Erythroblast (primary cell): ENCODE results near the gene ZNF761.
"Not testable (repeated sequence)": the region's sequence is repeated elsewhere in the genome, so short reads cannot be mapped to it uniquely, and the experiment has no call there.

ENCODE experiments used
- GATA1 ChIP-seq: IDR thresholded peaks from 2 replicates; pipeline ENCODE4 v1.6.1; 2011; ENCODE audit warnings: low read depth, mild to moderate bottlenecking, control low read depth, low read length, moderate library complexity
- POLR2A ChIP-seq: IDR thresholded peaks from 2 replicates; pipeline ENCODE4 v1.6.1; 2011; ENCODE audit warnings: mild to moderate bottlenecking, low read length

DNA sequence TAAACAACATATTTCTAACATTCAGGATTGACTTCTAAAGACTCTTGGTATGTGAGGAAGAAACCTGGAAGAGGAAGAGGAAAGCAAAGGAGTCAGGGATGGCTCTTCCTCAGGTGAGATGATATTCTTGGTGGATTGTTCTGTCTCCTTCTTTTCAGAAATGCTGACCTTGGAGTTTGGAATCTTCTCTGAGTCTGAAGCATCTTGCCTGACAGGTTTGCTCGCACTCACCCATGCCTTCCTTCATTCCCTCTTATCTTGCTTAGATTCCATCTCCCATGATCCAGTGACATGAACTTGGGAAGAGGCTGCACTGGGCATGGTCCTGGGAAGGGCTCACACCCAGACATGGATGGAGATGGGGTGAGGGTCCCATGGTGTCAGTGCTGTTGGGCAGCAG, 33.9 kb upstream of the ZNF761 start:
- TF ChIP-seq POLR2A, GATA1: not testable (repeated sequence)
